ENCODE measurements around the gene ADGRE1. TPM values are rescaled to one million over a fixed set of nuclear protein-coding genes. Genes with fewer than 3 reads are reported as not detected.

Gene ADGRE1
- polyA plus RNA-seq, 1 of the 3 experiments (the other 2 are of a cell fraction) = 8.9 TPM

- Histone ChIP-seq H3K27ac (ENCODE audit: low read depth in 2 of 2, low read length in 1 of 2) (no peak overlapping the region), H3K9ac (no peak overlapping the region), H3K79me2 (ENCODE audit: insufficient read depth) (no peaks in the 10 kb centered on the region), H3K27me3 (ENCODE audit: insufficient read depth) (peaks cover 27% of the 10 kb centered on the region; the same call in 1 of the 2 replicates), H3F3A (replicated peaks; ENCODE audit: insufficient read depth) (no peaks in the 10 kb centered on the region), H3K4me3 (ENCODE audit: low read depth in 2 of 2, low read length in 1 of 2) (no peak overlapping the region), H2AFZ (ENCODE audit: low read depth) (no peak overlapping the region), H3K36me3 (replicated peaks in 1 of 2; ENCODE audit: control insufficient read depth in 1 of 2, insufficient read depth in 2 of 2, low read length in 1 of 2) (no peaks in the 10 kb centered on the region), H3K4me2 (no peak overlapping the region), H3K9me2 (no peaks in the 10 kb centered on the region), H4K20me1 (ENCODE audit: insufficient read depth) (no peaks in the 10 kb centered on the region), H3K4me1 (ENCODE audit: control insufficient read depth in 1 of 2, insufficient read depth in 2 of 2, low read depth in 1 of 2, low read length in 1 of 2) (no peaks in the 10 kb centered on the region), H3K9me3 (no peaks in the 10 kb centered on the region)
- no peak for DNase-seq
- POLR2A ChIA-PET = no interaction called here
- WGBS (ENCODE audit: low lambda C conversion rate) = under 1% methylated on average over 8 of the region's 8 CpGs
- TF ChIP-seq RCOR1 (IDR thresholded peaks at IDR 0.05; ENCODE audit: low read length) (no peak), JUND (IDR thresholded peaks at IDR 0.05) (no peak), RAD21 (IDR thresholded peaks at IDR 0.05; ENCODE audit: low read length) (no peak), EP300 (IDR thresholded peaks at IDR 0.05; ENCODE audit: borderline replicate concordance in 1 of 2, low read depth in 1 of 2, low read length in 1 of 2) (no peak)
- CTCF ChIA-PET = no interaction called here
These were observed 3.6 kb downstream of the ADGRE1 start for GRCh38 chr19:6890938-6891337.

GRCh38 chr19:6891761-6892385 lies 4.5 kb downstream of the ADGRE1 start:
- POLR2A ChIA-PET = no interaction called here
- CTCF ChIA-PET = no interaction called here
- Histone ChIP-seq H3K36me3 (replicated peaks in 1 of 2; ENCODE audit: control insufficient read depth in 1 of 2, insufficient read depth in 2 of 2, low read length in 1 of 2) (no peaks in the 10 kb centered on the region), H3K9ac (no peak overlapping the region), H3K4me3 (ENCODE audit: low read depth in 2 of 2, low read length in 1 of 2) (no peak overlapping the region), H3K79me2 (ENCODE audit: insufficient read depth) (no peaks in the 10 kb centered on the region), H2AFZ (ENCODE audit: low read depth) (no peak overlapping the region), H4K20me1 (ENCODE audit: insufficient read depth) (no peaks in the 10 kb centered on the region), H3K27ac (ENCODE audit: low read depth in 2 of 2, low read length in 1 of 2) (no peak overlapping the region), H3F3A (replicated peaks; ENCODE audit: insufficient read depth) (no peaks in the 10 kb centered on the region), H3K4me1 (ENCODE audit: control insufficient read depth in 1 of 2, insufficient read depth in 2 of 2, low read depth in 1 of 2, low read length in 1 of 2) (no peaks in the 10 kb centered on the region), H3K27me3 (ENCODE audit: insufficient read depth) (peaks cover 27% of the 10 kb centered on the region; the same call in 1 of the 2 replicates), H3K4me2 (no peak overlapping the region), H3K9me3 (no peaks in the 10 kb centered on the region), H3K9me2 (no peaks in the 10 kb centered on the region)
- whole genome bisulfite sequencing (ENCODE audit: low lambda C conversion rate) = 6% methylated on average over 8 of the region's 8 CpGs
- no peak for DNase-seq
- no peak for TF ChIP-seq GATA2 (CRISPR knock-in tag; IDR thresholded peaks at IDR 0.05)

GRCh38 chr19:6894313-6894712 lies 6.9 kb downstream of the ADGRE1 start:
- TF ChIP-seq USF2 (IDR thresholded peaks at IDR 0.05; ENCODE audit: borderline replicate concordance, low read depth, low read length) (no peak), FOSL2 (IDR thresholded peaks at IDR 0.05; ENCODE audit: borderline replicate concordance, low read depth) (no peak), EZH2phosphoT487 (IDR thresholded peaks at IDR 0.05; ENCODE audit: borderline replicate concordance, low read depth) (no peak), TCF12 (IDR thresholded peaks at IDR 0.05) (no peak), ELF1 (IDR thresholded peaks at IDR 0.05) (no peak), SIN3A (IDR thresholded peaks at IDR 0.05; ENCODE audit: borderline replicate concordance, low read depth, low read length) (no peak), MEF2A (IDR thresholded peaks at IDR 0.05; ENCODE audit: borderline replicate concordance, low read depth) (no peak), TAF1 (IDR thresholded peaks at IDR 0.05; ENCODE audit: borderline replicate concordance, low read depth, low read length) (no peak)
- no peaks in the 10 kb centered on the region for H3K4me1 ChIP-seq (ENCODE audit: control insufficient read depth in 1 of 2, insufficient read depth in 2 of 2, low read depth in 1 of 2, low read length in 1 of 2)
- no peak overlapping the region for H3K9ac ChIP-seq
- 0% methylated on average over 1 of the region's 1 CpG for WGBS (ENCODE audit: low lambda C conversion rate)
- no peaks in the 10 kb centered on the region for H3K36me3 ChIP-seq (replicated peaks in 1 of 2; ENCODE audit: control insufficient read depth in 1 of 2, insufficient read depth in 2 of 2, low read length in 1 of 2)
- H3K79me2 ChIP-seq (ENCODE audit: insufficient read depth) = no peaks in the 10 kb centered on the region
- H3K9me2 ChIP-seq = no peaks in the 10 kb centered on the region
- CTCF ChIA-PET = no interaction called here
- no peaks in the 10 kb centered on the region for H3K9me3 ChIP-seq
- no peak overlapping the region for H2AFZ ChIP-seq (ENCODE audit: low read depth)
- no peak overlapping the region for H3K27ac ChIP-seq (ENCODE audit: low read depth in 2 of 2, low read length in 1 of 2)
- H4K20me1 ChIP-seq (ENCODE audit: insufficient read depth) = no peaks in the 10 kb centered on the region
- POLR2A ChIA-PET = no interaction called here
- peaks cover 27% of the 10 kb centered on the region; the same call in 1 of the 2 replicates for H3K27me3 ChIP-seq (ENCODE audit: insufficient read depth)
- H3F3A ChIP-seq (replicated peaks; ENCODE audit: insufficient read depth) = no peaks in the 10 kb centered on the region
- H3K4me3 ChIP-seq (ENCODE audit: low read depth in 2 of 2, low read length in 1 of 2) = no peak overlapping the region
- DNase-seq = no peak
- no peak overlapping the region for H3K4me2 ChIP-seq

All from SK-N-SH (cell line).